Neural crest cell (in vitro differentiated cells): ENCODE data around the gene NGEF. TPM values are rescaled to one million over a fixed set of nuclear protein-coding genes. Genes with fewer than 3 reads are reported as not detected.
"Not testable (repeated sequence)": the region's sequence is repeated elsewhere in the genome, so short reads cannot be mapped to it uniquely, and the experiment has no call there.

Experiments
- DNase-seq: peaks from one replicate; pipeline ENCODE4 v3.0.0; 2021; ENCODE audit warnings: low read depth, mixed read lengths, low spot score
- H3K27ac Mint-ChIP-seq: one replicate; pipeline ENCODE4 v1.8.0; 2021; ENCODE audit warnings: mild to moderate bottlenecking, mixed read lengths; ENCODE audit not compliant: unreplicated experiment
- H3K27me3 Mint-ChIP-seq: 2 replicates; pipeline ENCODE4 v1.8.0; 2021; ENCODE audit warnings: low read depth, mild to moderate bottlenecking, mixed read lengths
- H3K36me3 Mint-ChIP-seq: 2 replicates; pipeline ENCODE4 v1.8.0; 2021; ENCODE audit warnings: low read depth, mild to moderate bottlenecking, mixed read lengths
- H3K4me1 Mint-ChIP-seq: 2 replicates; pipeline ENCODE4 v1.8.0; 2021; ENCODE audit warnings: mixed read lengths
- H3K4me3 Mint-ChIP-seq: one replicate; pipeline ENCODE4 v1.8.0; 2021; ENCODE audit warnings: mild to moderate bottlenecking, mixed read lengths
- H3K9me3 Mint-ChIP-seq: 2 replicates; pipeline ENCODE4 v1.8.0; 2021; ENCODE audit warnings: mixed read lengths
- total RNA-seq: library from RNA; stranded (reverse); gene quantifications from 2 replicates; pipeline ENCODE4 v1.2.1, GENCODE V29; 2021
- TF ChIP-seq, protein P1 (sequence below): fragments of 200-600 bp; sonication (generic); conservative IDR thresholded peaks from 2 replicates; pipeline ENCODE4 v1.5.0; 2021; ENCODE audit warnings: antibody characterized with exemption, mild to moderate bottlenecking

NGEF gene
- total RNA-seq, 1 donor from 2014 or later = 0.96 TPM

DNA sequence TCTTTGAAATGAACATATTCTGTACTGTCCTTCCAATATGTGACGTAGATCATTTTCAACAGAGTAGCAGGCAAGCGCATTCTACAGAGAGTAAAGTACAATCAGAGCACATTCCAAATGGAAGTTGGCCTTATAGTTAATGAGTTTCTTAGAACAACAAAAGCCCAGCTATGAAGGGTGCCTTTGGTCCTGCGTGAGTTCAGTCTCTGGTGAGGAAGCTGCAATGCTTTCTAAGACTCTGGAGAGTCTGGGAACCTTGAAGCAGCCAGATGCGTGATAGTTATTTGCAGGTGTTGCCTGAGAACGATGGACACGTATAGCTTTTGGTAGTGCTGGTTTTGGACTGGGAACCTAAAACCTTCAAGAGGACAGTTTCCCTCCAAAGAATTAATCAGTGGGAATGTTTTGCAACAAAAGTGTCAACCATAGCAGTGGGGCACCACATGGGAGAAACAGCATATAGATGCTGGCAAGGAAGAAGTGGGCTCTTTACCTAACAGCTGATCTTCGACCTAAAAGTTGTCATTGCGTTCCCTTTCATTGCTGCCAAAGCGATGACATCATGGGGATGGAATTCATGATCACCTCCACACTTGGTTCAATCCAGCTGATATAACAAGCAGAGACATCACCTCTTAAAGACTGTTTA, 152.3 kb downstream of the NGEF start:
- peaks cover 22% of the 10 kb centered on the region for H3K36me3 Mint-ChIP-seq
- no peaks in the 10 kb centered on the region for H3K9me3 Mint-ChIP-seq
- H3K4me1 Mint-ChIP-seq = no peaks in the 10 kb centered on the region
- H3K4me3 Mint-ChIP-seq = no peak overlapping the region
- DNase-seq = no peak
- H3K27ac Mint-ChIP-seq = no peak overlapping the region
- TF ChIP-seq, protein P1, sequence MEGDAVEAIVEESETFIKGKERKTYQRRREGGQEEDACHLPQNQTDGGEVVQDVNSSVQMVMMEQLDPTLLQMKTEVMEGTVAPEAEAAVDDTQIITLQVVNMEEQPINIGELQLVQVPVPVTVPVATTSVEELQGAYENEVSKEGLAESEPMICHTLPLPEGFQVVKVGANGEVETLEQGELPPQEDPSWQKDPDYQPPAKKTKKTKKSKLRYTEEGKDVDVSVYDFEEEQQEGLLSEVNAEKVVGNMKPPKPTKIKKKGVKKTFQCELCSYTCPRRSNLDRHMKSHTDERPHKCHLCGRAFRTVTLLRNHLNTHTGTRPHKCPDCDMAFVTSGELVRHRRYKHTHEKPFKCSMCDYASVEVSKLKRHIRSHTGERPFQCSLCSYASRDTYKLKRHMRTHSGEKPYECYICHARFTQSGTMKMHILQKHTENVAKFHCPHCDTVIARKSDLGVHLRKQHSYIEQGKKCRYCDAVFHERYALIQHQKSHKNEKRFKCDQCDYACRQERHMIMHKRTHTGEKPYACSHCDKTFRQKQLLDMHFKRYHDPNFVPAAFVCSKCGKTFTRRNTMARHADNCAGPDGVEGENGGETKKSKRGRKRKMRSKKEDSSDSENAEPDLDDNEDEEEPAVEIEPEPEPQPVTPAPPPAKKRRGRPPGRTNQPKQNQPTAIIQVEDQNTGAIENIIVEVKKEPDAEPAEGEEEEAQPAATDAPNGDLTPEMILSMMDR = no peak
- H3K27me3 Mint-ChIP-seq = no peaks in the 10 kb centered on the region

DNA sequence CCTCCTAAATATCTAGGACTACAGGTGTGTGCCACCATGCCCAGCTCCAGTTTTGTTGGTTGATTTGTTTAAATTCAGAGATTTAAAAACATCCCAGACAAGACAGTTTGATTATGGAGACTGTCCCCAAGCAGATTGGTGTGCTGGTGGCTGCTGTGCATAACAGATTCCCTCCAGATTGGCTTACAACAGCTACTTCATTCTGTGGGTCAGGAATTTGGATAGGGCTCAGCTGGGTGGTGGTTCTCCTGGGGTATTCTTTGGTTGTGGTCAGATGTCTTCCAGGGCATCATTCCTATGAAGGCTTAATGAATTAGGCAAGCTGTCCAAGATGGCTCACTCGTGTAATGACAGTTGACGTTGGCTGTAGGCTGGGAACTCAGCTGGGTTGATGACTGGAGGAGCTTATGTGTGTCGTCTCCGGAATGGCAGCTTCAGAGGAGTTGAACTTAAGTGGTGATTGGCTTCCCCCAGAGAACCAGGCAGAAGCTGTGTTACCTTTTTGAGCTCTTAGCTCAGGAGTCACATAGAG, 153.6 kb downstream of the NGEF start:
- Mint-ChIP-seq H3K27ac (peak overlapping the region; percentile 71), H3K4me3 (no peak overlapping the region), H3K27me3 (no peaks in the 10 kb centered on the region), H3K4me1 (no peaks in the 10 kb centered on the region), H3K36me3 (peaks cover 22% of the 10 kb centered on the region), H3K9me3 (no peaks in the 10 kb centered on the region)
- DNase-seq = no peak
- TF ChIP-seq, protein P1 = no peak

DNA sequence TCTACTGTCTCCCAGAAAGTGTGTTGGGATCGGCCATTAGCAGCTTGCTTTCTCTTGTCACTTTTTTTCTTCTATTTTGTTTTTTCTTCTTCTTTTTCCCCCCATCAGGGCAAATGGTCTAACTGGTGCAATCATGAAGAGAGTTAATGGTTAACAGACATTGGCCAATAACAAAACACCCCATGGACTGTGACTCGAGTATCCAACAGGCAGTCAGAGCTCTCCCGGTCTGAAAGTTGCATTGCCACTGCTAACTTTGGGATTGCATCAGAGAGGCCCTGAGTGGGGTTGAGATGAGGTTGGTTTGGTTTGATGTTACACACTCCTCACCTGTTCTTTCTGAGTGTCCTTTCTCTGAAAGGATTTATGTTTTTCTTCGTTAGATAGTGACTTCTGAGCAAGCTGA, 155.9 kb downstream of the NGEF start:
- Mint-ChIP-seq H3K4me3 (no peak overlapping the region), H3K36me3 (peaks cover 22% of the 10 kb centered on the region), H3K4me1 (no peaks in the 10 kb centered on the region), H3K27ac (no peak overlapping the region), H3K9me3 (no peaks in the 10 kb centered on the region), H3K27me3 (no peaks in the 10 kb centered on the region)
- no peak for DNase-seq
- TF ChIP-seq, protein P1 = no peak

DNA sequence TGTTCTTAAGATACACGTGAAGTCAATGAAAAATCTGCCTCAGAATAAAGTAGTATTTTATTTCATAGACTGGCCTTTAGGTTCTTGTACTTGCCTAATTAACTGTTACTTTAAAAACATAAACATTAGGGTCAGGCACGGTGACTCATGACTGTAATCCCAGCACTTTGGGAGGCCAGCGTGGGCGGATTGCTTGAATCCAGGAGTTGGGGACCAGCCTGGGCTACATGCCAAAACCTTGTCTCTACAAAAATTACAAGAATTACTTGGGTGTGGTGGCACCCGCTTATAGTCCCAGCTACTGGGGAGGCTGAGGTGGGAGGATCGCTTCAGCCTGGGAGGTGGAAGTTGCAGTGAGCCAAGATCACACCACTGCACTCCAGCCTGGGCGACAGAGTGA, 159.0 kb downstream of the NGEF start:
- Mint-ChIP-seq H3K4me1 (no peaks in the 10 kb centered on the region), H3K4me3 (no peak overlapping the region), H3K27me3 (no peaks in the 10 kb centered on the region), H3K27ac (no peak overlapping the region), H3K36me3 (peaks cover 7% of the 10 kb centered on the region), H3K9me3 (no peaks in the 10 kb centered on the region)
- no peak for DNase-seq
- TF ChIP-seq, protein P1 = no peak

DNA sequence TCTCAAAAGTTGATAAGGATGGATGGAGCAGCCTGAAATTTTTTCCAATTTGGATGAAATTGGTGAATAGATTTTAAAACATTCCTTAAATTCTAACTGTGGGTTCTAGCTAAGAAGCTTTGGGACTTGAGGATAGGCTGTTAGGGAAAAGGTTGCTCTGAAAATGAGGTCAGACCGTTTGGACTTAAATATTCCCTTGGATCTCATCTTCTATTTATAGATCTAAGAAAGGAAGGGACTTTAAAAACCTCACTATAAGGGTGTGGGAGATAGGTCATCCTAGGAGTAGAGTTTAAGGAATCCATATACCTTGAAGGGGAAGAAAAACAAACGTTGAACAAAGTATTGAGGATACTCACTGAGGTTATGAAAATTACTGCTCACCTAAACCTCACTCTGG, 160.4 kb downstream of the NGEF start:
- no peaks in the 10 kb centered on the region for H3K4me1 Mint-ChIP-seq
- H3K27ac Mint-ChIP-seq = no peak overlapping the region
- H3K9me3 Mint-ChIP-seq = no peaks in the 10 kb centered on the region
- no peaks in the 10 kb centered on the region for H3K27me3 Mint-ChIP-seq
- TF ChIP-seq, protein P1 = no peak
- no peak for DNase-seq
- H3K4me3 Mint-ChIP-seq = no peak overlapping the region
- H3K36me3 Mint-ChIP-seq = peaks cover 3% of the 10 kb centered on the region

DNA sequence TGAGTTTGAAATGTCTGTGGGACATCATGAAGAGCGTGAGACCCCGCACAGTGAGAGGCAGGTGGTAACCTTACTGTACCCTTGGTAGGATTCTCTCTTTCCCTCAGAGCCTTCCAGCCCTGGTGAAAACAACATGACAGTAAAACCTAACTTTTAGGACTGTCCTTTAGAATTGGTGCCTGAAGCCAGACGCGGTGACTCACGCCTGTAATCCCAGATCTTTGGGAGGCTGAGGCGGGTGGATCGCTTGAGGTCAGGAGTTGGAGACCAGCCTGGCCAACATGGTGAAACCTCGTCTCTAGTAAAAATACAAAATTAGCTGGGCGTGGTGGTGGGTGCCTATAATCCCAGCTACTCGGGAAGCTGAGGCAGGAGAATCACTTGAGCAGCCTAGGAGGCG, 161.0 kb downstream of the NGEF start:
- H3K36me3 Mint-ChIP-seq, H3K27me3 Mint-ChIP-seq, H3K4me1 Mint-ChIP-seq, H3K9me3 Mint-ChIP-seq, H3K27ac Mint-ChIP-seq, DNase-seq, H3K4me3 Mint-ChIP-seq: not testable (repeated sequence)
